ENCODE measurements around the gene BACH2.

Gene BACH2

DNA sequence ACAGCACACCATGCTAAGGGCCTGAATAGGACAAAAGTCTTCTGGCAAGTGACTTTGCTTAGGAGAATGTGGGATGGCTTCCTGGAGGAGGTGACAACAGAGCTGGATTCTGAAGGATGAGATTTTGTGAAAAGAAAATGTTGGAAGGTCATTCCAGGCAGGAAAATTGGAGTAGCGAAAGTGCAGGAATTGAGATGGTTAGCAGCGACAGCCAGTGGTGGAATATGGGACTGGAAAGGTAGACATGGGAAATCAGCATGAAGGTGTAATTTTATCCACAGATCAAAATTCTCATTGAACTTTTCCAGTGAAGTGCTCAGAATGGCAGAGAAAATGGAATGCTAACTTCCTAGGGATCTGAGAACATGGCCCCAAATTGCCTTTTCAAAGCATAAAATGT is 5.7 kb upstream of the BACH2 start:
- Histone ChIP-seq H3K4me2 (ENCODE audit: insufficient read depth, low read length, poor library complexity, severe bottlenecking) (no peak overlapping the region), H2BK12ac (ENCODE audit: low read length) (no peak overlapping the region), H3K79me1 (ENCODE audit: low read depth, low read length) (no peaks in the 10 kb centered on the region), H3K14ac (ENCODE audit: low read length) (no peak overlapping the region), H3K18ac (ENCODE audit: low read length) (no peak overlapping the region), H3K9me3 (replicated peaks in 1 of 2; ENCODE audit: control insufficient read depth in 2 of 2, insufficient read depth in 1 of 2, low read depth in 1 of 2, low read length in 2 of 2) (no peaks in the 10 kb centered on the region), H4K8ac (ENCODE audit: low read depth, low read length) (no peak overlapping the region), H3K23ac (ENCODE audit: low read depth, low read length, poor library complexity) (no peak overlapping the region), H3K4ac (ENCODE audit: low read length) (no peak overlapping the region), H2AK5ac (ENCODE audit: low read depth, low read length) (no peak overlapping the region), H3K9ac (ENCODE audit: low read depth, low read length, poor library complexity) (no peak overlapping the region), H2BK5ac (ENCODE audit: low read length) (no peak overlapping the region), H3K4me1 (ENCODE audit: control insufficient read depth in 2 of 2, insufficient read depth in 1 of 2, low read depth in 1 of 2, low read length in 2 of 2) (peaks cover 8 to 13% of the 10 kb centered on the region in 2 donors), H3K27me3 (ENCODE audit: control insufficient read depth in 3 of 3, insufficient read depth in 3 of 3, low read depth in 1 of 3, low read length in 3 of 3) (peaks cover 0 to 45% (median 0%) of the 10 kb centered on the region in 3 experiments), H3K27ac (replicated peaks; ENCODE audit: low read length) (no peak overlapping the region), H3K4me3 (ENCODE audit: low read length in 2 of 2) (no peak overlapping the region), H3K36me3 (replicated peaks in 1 of 2; ENCODE audit: control insufficient read depth in 2 of 2, insufficient read depth in 2 of 2, low read length in 2 of 2) (no peaks in the 10 kb centered on the region), H2BK120ac (ENCODE audit: low read depth, low read length) (no peak overlapping the region), H2BK15ac (ENCODE audit: low read length) (no peak overlapping the region), H4K91ac (ENCODE audit: low read depth, low read length, poor library complexity) (no peak overlapping the region), H2AFZ (ENCODE audit: low read length) (no peak overlapping the region)
- no CpG with 5 or more reads among the region's 2 CpGs for WGBS, 2 donors (ENCODE audit: extremely low coverage in 2 of 2, insufficient read length in 2 of 2, insufficient replicate concordance in 1 of 2)
- no peak for DNase-seq (ENCODE audit: low spot score)

DNA sequence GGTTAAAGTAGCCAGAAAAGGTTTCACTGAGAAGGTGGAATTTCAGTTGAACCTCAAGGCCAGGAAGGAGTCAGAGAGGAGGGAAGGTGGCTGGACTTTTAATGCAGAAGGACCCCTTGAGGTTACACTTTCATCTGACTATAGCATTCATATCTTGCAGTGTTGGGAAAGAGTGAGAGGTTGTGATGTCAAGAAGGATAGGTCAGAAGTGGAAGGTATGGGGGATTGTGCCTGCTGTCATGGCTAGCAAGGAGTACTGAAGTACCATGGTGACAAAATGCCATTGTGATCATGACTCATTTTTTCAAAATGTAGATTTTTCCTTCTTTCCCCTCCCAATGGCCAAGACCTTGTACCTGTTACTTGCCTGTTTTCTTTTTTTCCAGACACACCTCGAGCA is 5.2 kb upstream of the BACH2 start:
- no peak for DNase-seq (ENCODE audit: low spot score)
- H3K4me3 ChIP-seq (ENCODE audit: low read length in 2 of 2): no peak overlapping the region
- H3K36me3 ChIP-seq (replicated peaks in 1 of 2; ENCODE audit: control insufficient read depth in 2 of 2, insufficient read depth in 2 of 2, low read length in 2 of 2): no peaks in the 10 kb centered on the region
- no peak overlapping the region for H3K9ac ChIP-seq (ENCODE audit: low read depth, low read length, poor library complexity)
- peaks cover 0 to 45% (median 0%) of the 10 kb centered on the region in 3 experiments for H3K27me3 ChIP-seq (ENCODE audit: control insufficient read depth in 3 of 3, insufficient read depth in 3 of 3, low read depth in 1 of 3, low read length in 3 of 3)
- no peak overlapping the region for H2BK120ac ChIP-seq (ENCODE audit: low read depth, low read length)
- H3K18ac ChIP-seq (ENCODE audit: low read length): no peak overlapping the region
- H3K27ac ChIP-seq (replicated peaks; ENCODE audit: low read length): no peak overlapping the region
- H3K23ac ChIP-seq (ENCODE audit: low read depth, low read length, poor library complexity): no peak overlapping the region
- H3K79me1 ChIP-seq (ENCODE audit: low read depth, low read length): no peaks in the 10 kb centered on the region
- peaks cover 10 to 14% of the 10 kb centered on the region in 2 donors for H3K4me1 ChIP-seq (ENCODE audit: control insufficient read depth in 2 of 2, insufficient read depth in 1 of 2, low read depth in 1 of 2, low read length in 2 of 2)
- WGBS, 2 donors (ENCODE audit: extremely low coverage in 2 of 2, insufficient read length in 2 of 2, insufficient replicate concordance in 1 of 2): no CpG with 5 or more reads among the region's 1 CpG
- H2BK12ac ChIP-seq (ENCODE audit: low read length): no peak overlapping the region
- no peak overlapping the region for H4K91ac ChIP-seq (ENCODE audit: low read depth, low read length, poor library complexity)
- H3K4ac ChIP-seq (ENCODE audit: low read length): no peak overlapping the region
- H2AFZ ChIP-seq (ENCODE audit: low read length): no peak overlapping the region
- no peak overlapping the region for H2AK5ac ChIP-seq (ENCODE audit: low read depth, low read length)
- no peak overlapping the region for H2BK5ac ChIP-seq (ENCODE audit: low read length)
- H3K4me2 ChIP-seq (ENCODE audit: insufficient read depth, low read length, poor library complexity, severe bottlenecking): no peak overlapping the region
- H2BK15ac ChIP-seq (ENCODE audit: low read length): no peak overlapping the region
- no peak overlapping the region for H4K8ac ChIP-seq (ENCODE audit: low read depth, low read length)
- no peaks in the 10 kb centered on the region for H3K9me3 ChIP-seq (replicated peaks in 1 of 2; ENCODE audit: control insufficient read depth in 2 of 2, insufficient read depth in 1 of 2, low read depth in 1 of 2, low read length in 2 of 2)
- H3K14ac ChIP-seq (ENCODE audit: low read length): no peak overlapping the region

DNA sequence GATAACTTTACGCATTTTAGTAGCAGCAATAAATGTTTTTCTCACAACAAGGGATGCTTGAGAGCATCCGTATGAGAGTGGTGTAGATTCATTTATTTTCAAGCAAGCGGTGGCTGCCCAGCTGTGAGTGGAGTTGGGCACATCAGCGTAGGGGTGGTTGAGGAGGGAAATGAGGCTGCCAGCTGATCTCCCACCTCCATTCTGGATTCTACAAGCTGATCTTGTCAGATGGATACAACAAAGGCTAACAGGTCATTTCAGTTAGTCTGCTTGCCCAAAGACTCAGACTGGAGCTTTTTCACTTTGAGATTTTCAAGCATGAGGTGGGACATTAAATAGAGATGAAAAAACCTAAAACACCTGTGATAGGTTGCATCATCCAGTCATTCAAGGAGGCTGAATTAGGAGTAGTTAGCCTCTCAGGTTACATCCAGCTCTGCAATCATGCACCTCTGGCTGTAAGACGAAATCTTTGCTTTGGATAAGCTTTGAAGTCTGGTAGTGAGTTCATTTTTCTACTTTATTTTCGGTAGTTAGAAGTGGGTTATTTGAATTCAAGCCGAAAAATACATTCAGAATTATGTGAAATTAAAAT is 1.9 kb upstream of the BACH2 start:
- Histone ChIP-seq H4K8ac (ENCODE audit: low read depth, low read length) (no peak overlapping the region), H3K79me1 (ENCODE audit: low read depth, low read length) (no peaks in the 10 kb centered on the region), H3K27me3 (ENCODE audit: control insufficient read depth in 3 of 3, insufficient read depth in 3 of 3, low read depth in 1 of 3, low read length in 3 of 3) (peaks cover 0 to 26% (median 11%) of the 10 kb centered on the region in 3 experiments), H2BK5ac (ENCODE audit: low read length) (no peak overlapping the region), H3K4me3 (ENCODE audit: low read length in 2 of 2) (no peak overlapping the region), H3K4me2 (ENCODE audit: insufficient read depth, low read length, poor library complexity, severe bottlenecking) (no peak overlapping the region), H2BK15ac (ENCODE audit: low read length) (no peak overlapping the region), H3K27ac (replicated peaks; ENCODE audit: low read length) (no peak overlapping the region), H2AFZ (ENCODE audit: low read length) (no peak overlapping the region), H3K4ac (ENCODE audit: low read length) (no peak overlapping the region), H4K91ac (ENCODE audit: low read depth, low read length, poor library complexity) (no peak overlapping the region), H3K36me3 (replicated peaks in 1 of 2; ENCODE audit: control insufficient read depth in 2 of 2, insufficient read depth in 2 of 2, low read length in 2 of 2) (no peaks in the 10 kb centered on the region), H3K14ac (ENCODE audit: low read length) (no peak overlapping the region), H3K23ac (ENCODE audit: low read depth, low read length, poor library complexity) (no peak overlapping the region), H3K9me3 (replicated peaks in 1 of 2; ENCODE audit: control insufficient read depth in 2 of 2, insufficient read depth in 1 of 2, low read depth in 1 of 2, low read length in 2 of 2) (no peaks in the 10 kb centered on the region), H2BK12ac (ENCODE audit: low read length) (no peak overlapping the region), H3K4me1 (ENCODE audit: control insufficient read depth in 2 of 2, insufficient read depth in 1 of 2, low read depth in 1 of 2, low read length in 2 of 2) (peaks cover 14 to 25% of the 10 kb centered on the region in 2 donors), H3K18ac (ENCODE audit: low read length) (no peak overlapping the region), H3K9ac (ENCODE audit: low read depth, low read length, poor library complexity) (no peak overlapping the region), H2BK120ac (ENCODE audit: low read depth, low read length) (no peak overlapping the region), H2AK5ac (ENCODE audit: low read depth, low read length) (no peak overlapping the region)
- no CpG with 5 or more reads among the region's 7 CpGs for WGBS, 2 donors (ENCODE audit: extremely low coverage in 2 of 2, insufficient read length in 2 of 2, insufficient replicate concordance in 1 of 2)
- no peak for DNase-seq (ENCODE audit: low spot score)

DNA sequence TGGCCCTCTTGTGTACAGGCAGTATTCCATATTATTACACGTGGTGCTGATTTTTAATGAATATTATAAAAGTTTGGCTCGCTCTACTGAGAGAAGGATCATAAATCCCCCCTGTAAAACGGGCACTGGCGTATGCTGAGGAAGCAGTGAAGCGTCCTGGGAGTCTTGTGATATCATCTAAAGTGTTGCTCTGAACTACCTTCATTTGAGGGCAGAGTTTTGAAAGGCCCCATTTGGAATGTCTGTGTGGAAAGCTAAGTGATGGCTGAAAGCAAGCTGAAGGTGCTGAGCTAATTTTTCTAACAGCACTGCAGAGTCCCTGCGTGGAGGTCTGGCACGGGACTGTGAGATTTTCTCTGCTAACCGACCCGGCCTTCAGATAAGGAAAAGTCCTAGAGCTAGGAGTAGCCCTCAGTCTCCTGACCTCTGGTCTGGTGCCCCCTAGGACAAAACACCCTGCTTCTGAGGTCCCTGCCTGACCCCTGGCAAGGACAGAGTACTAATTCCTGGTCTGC is 1.3 kb upstream of the BACH2 start:
- H4K91ac ChIP-seq (ENCODE audit: low read depth, low read length, poor library complexity): no peak overlapping the region
- H2BK15ac ChIP-seq (ENCODE audit: low read length): no peak overlapping the region
- H3K14ac ChIP-seq (ENCODE audit: low read length): no peak overlapping the region
- H3K9me3 ChIP-seq (replicated peaks in 1 of 2; ENCODE audit: control insufficient read depth in 2 of 2, insufficient read depth in 1 of 2, low read depth in 1 of 2, low read length in 2 of 2): no peaks in the 10 kb centered on the region
- H3K4me1 ChIP-seq (ENCODE audit: control insufficient read depth in 2 of 2, insufficient read depth in 1 of 2, low read depth in 1 of 2, low read length in 2 of 2): peaks cover 12 to 31% of the 10 kb centered on the region in 2 donors
- peak overlapping the region; percentile 88 for H3K4me2 ChIP-seq (ENCODE audit: insufficient read depth, low read length, poor library complexity, severe bottlenecking)
- H3K79me1 ChIP-seq (ENCODE audit: low read depth, low read length): no peaks in the 10 kb centered on the region
- H2AFZ ChIP-seq (ENCODE audit: low read length): peak overlapping the region; percentile 99
- no peak overlapping the region for H3K23ac ChIP-seq (ENCODE audit: low read depth, low read length, poor library complexity)
- no peak overlapping the region for H3K4ac ChIP-seq (ENCODE audit: low read length)
- H4K8ac ChIP-seq (ENCODE audit: low read depth, low read length): no peak overlapping the region
- no peak overlapping the region for H2AK5ac ChIP-seq (ENCODE audit: low read depth, low read length)
- no peak overlapping the region for H3K18ac ChIP-seq (ENCODE audit: low read length)
- H3K27ac ChIP-seq (replicated peaks; ENCODE audit: low read length): no peak overlapping the region
- H2BK120ac ChIP-seq (ENCODE audit: low read depth, low read length): no peak overlapping the region
- no peak overlapping the region for H3K9ac ChIP-seq (ENCODE audit: low read depth, low read length, poor library complexity)
- no peaks in the 10 kb centered on the region for H3K36me3 ChIP-seq (replicated peaks in 1 of 2; ENCODE audit: control insufficient read depth in 2 of 2, insufficient read depth in 2 of 2, low read length in 2 of 2)
- H3K27me3 ChIP-seq (ENCODE audit: control insufficient read depth in 3 of 3, insufficient read depth in 3 of 3, low read depth in 1 of 3, low read length in 3 of 3): peaks cover 0 to 21% (median 11%) of the 10 kb centered on the region in 3 experiments
- no peak for DNase-seq (ENCODE audit: low spot score)
- H2BK12ac ChIP-seq (ENCODE audit: low read length): no peak overlapping the region
- peak overlapping the region in 1 of 2 donors; percentile 66 for H3K4me3 ChIP-seq (ENCODE audit: low read length in 2 of 2)
- no CpG with 5 or more reads among the region's 9 CpGs for WGBS, 2 donors (ENCODE audit: extremely low coverage in 2 of 2, insufficient read length in 2 of 2, insufficient replicate concordance in 1 of 2)
- H2BK5ac ChIP-seq (ENCODE audit: low read length): no peak overlapping the region
